GM19193 (cell line): ENCODE results near the gene CHSY1.

Source experiments
- POLR2A ChIP-seq: IDR thresholded peaks from 4 replicates; pipeline ENCODE4 v1.6.1; 2011; ENCODE audit not compliant: insufficient read depth, insufficient read length; ENCODE audit errors: extremely low read depth

CHSY1 gene

DNA sequence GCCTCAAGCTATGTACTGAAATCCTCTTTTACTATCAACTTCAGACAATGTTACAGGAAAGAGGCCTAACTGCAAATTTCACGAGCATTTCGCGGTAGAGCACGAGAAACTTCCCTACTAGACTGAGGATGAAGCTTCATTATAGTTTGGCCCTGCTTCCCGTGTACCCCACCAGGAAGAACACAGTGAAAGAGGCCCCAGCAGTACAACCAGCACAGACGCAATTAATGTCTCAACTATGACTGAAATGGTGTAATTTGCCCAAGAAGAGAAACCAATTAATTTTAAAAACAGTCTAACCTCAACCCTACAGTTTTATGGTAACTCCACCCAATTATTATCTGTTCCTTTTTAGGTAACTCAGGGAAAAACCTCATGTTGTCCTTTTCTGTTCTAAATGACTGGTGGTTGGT, 12.1 kb downstream of the CHSY1 start:
- no peak for TF ChIP-seq POLR2A

- TF ChIP-seq POLR2A, result no peak
Observed at GRCh38 chr15:101237251-101237650, 14.6 kb downstream of the CHSY1 start.

- no peak for TF ChIP-seq POLR2A
Observed at GRCh38 chr15:101233651-101234280, 18.1 kb downstream of the CHSY1 start.

DNA sequence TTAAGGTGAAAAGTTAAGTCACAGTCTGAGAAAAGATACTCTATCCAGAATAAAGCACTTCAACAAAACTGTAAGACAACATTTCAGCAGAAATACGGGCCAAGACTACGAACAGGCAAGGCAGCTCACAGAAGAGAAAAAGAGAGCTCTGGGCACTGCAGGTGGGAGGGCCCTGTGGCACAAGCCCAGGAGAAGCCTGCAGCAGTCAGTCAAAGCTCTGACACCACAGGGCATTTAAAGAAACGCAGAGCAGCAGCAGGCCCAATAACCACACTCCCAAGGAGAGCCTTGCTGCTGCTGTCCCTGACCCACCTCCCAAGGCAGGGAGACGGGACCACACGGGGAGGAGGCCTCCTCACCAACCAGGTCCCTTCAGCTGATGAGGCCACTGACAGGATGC, 19.2 kb downstream of the CHSY1 start:
- TF ChIP-seq POLR2A, result no peak

DNA sequence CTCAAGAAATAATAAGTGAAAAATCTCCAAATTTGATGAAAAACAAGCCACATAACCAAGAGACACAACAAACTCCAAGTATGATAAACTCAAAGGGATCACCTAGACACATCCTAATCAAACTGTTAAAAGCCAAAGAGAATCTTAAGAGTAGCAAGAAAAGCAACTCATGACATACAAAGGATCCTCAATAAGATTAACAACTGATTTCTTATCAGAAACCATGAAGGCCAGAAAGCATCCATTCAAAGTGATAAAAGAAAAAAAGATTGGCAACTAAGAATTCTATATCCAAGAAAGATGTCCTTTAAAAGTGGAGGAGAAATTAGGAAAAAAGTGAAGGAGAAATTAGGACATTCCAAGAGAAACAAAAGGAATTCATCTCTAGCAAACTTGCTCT, 23.5 kb downstream of the CHSY1 start:
- no peak for TF ChIP-seq POLR2A

- no peak for TF ChIP-seq POLR2A
Observed at GRCh38 chr15:101225658-101226057, 26.2 kb downstream of the CHSY1 start.

DNA sequence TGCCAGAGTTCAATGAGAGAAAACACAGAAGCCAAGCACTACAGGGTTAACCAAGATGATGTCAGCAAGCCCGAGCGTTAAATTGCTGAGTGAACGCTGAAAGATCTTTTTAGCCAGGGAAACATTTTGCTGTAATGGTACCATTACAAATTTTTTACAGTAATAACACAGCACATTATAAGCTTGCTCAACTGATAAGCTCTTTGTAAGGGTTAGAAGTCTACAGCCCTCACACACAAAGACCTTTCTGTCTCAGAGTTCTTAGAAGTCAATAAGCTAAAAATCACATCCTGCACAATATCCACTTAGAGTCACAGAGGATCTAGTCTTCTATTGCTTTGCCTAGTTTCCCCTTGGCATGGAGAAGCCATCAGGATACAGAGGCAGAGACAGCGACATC, 29.9 kb downstream of the CHSY1 start:
- TF ChIP-seq POLR2A, result no peak

- no peak for TF ChIP-seq POLR2A
Observed at GRCh38 chr15:101220060-101220459, 31.8 kb downstream of the CHSY1 start.

DNA sequence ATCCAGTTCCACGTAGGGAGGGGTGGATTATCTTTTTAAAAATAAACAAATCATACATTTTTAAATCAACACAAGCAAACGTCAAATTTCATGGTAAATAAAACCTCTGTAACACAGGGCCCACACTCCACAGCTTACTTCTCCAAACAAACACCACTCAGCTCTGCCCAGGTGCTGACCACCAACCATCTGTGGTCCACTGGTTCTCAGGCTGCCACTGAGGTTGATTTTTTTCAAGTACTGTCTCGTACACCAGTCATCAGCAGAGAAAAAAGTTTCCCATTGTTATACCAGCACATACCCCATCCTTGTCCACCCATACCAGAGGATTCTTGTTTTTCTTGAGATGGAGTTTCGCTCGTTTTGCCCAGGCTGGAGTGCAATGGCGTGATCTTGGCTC, 32.4 kb downstream of the CHSY1 start:
- no peak for TF ChIP-seq POLR2A

- TF ChIP-seq POLR2A, result no peak
Observed at GRCh38 chr15:101217446-101217845, 34.4 kb downstream of the CHSY1 start.

DNA sequence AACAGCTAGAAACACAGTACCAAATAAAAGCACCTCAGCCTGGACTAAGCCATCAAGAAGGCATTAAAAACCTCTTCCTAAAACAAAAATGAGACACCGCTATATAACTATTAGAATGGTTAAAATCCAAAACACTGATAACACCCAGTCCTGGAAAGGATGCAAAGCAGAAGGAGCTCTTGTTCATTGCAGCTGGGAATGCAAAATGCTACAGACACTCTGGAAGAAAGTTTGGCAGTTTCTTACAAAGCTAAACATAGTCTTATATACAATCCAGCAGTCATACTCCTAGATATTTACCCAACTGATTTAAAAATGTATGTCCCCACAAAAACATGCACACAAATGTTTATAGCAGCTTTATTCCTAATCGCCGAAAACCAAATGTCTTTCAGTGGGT, 35.7 kb downstream of the CHSY1 start:
- no peak for TF ChIP-seq POLR2A

DNA sequence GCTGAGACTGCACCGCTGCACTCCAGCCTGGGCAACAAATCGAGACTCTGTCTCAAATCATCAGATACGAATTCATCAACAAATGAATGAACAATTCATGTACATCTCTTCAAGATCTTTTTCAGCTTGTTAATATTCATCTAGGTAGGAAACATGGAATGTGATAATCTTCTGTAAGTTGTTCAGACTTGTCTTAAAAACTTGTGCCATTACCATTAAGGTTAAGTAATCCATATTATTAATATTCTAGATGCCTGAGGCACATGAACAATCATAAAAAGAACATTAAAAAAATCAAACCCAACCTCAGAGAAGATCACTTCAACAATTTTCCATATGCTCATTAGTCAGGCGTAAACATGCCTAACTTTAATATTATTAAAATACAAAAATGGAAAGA, 36.2 kb downstream of the CHSY1 start:
- no peak for TF ChIP-seq POLR2A

GRCh38 chr15:101213570-101213969, 38.3 kb downstream of the CHSY1 start:
- no peak for TF ChIP-seq POLR2A

GRCh38 chr15:101213147-101213546, 38.7 kb downstream of the CHSY1 start:
- TF ChIP-seq POLR2A, result no peak

- TF ChIP-seq POLR2A, result no peak
Observed at GRCh38 chr15:101211897-101212296, 40.0 kb downstream of the CHSY1 start.

DNA sequence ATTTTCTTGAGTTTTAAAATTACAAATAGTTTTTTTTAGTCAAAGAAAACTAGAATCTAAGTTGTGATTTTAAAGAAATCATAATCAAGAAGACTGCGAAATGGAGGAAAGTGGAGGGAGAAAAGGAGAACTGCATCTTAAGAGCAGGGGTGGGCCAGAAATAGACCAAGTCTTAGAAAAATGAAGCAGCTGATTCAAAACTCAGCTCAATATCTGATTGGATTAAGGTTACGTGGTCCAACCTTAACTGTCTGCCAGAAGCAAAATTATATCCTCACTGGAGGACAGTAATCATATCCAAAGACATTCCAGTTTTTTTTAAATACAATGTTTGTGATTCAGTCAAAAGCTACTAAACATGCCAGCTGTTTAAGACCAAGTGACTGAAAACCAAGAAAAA, 41.4 kb downstream of the CHSY1 start:
- TF ChIP-seq POLR2A, result no peak

- TF ChIP-seq POLR2A, result no peak
Observed at GRCh38 chr15:101210058-101210457, 41.8 kb downstream of the CHSY1 start.
